ENCODE measurements around the gene MCOLN2. TPM values are rescaled to one million over a fixed set of nuclear protein-coding genes. Genes with fewer than 3 reads are reported as not detected.

The MCOLN2 gene
- total and polyA plus RNA-seq, 2 donors (not counting 1 experiment from before 2014, with no cell fraction given): 23.9 to 25.8 TPM

DNA sequence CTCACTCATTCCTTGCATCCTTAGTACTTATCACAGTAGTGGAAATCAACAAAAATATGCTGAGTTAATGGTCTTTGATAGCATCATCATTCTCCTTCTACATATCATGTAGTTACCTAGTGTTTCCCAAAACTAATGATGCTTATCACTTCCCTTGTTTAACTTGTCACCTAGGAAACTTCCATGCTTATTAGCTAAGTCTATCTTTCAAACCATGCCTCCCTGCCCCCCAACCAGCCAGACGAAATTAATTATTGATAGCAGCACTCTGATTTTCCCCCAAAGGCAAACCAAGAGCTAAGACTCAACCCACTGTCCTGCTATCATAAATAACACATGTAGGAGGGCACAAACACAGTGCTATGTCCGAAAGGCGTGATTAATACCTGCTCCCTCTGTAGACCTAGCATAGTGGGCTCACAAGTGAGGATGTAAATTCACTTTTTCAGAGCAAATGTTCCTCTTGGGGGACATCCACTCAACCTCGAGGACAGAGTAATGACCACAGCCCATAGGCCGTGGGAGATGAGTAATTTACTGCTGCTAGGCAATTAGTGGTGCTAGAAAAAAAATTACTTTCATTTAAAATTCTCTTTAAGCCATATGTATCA lies 78.1 kb downstream of the MCOLN2 start:
- 90% methylated on average over 3 of the region's 5 CpGs for WGBS (ENCODE audit: insufficient coverage)
- CTCF ChIA-PET: interaction anchor here (1.5 kb wide), 1 partner anchor 17 kb away, joined by 4 read pairs; no protein-coding TSS in a partner anchor

DNA sequence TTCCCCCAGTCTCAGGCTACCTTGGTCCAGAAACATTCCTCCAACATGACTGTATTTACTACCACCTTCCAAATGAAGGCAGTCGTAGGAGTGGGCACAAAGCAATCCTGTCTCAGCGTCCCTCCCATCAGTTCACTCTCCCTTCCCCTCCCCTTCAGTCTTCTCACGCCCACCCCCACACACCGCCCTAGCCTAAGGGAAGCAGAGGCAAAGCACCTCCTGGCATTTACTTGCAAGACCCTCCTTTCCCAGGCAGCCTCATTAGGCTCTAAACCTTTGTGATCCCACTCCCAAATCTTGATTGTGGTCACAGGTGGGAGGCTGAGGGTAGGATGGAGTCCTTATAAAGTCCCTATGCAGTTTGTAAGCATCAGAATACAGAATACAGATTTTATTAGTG lies 80.0 kb downstream of the MCOLN2 start:
- H3K36me3 ChIP-seq (replicated peaks in 1 of 2; ENCODE audit: control extremely low read depth in 1 of 2, control insufficient read depth in 1 of 2, extremely low read depth in 1 of 2, insufficient read depth in 2 of 2, low read length in 1 of 2): no peaks in the 10 kb centered on the region
- ATAC-seq (ENCODE audit: low read depth) (no peak), DNase-seq (no peak)
- Mint-ChIP-seq H3K4me1 (no peaks in the 10 kb centered on the region), H3K4me3 (no peak overlapping the region), H3K9me3 (ENCODE audit: insufficient read depth) (no peaks in the 10 kb centered on the region), H3K27ac (no peak overlapping the region), H3K27me3 (peaks cover 19% of the 10 kb centered on the region)
- H3K9ac ChIP-seq (ENCODE audit: low read length): no peak overlapping the region
- H3K27me3 ChIP-seq (replicated peaks in 1 of 4; ENCODE audit: control extremely low read depth in 1 of 4, control insufficient read depth in 3 of 4, insufficient read depth in 4 of 4, low read length in 3 of 4): peaks cover 0 to 3% (median 0%) of the 10 kb centered on the region in 4 experiments
- H3K27ac ChIP-seq (ENCODE audit: low read length in 2 of 2): no peak overlapping the region
- WGBS (ENCODE audit: insufficient coverage): 86% methylated on average over 2 of the region's 4 CpGs
- intact Hi-C loops (cut with micrococcal nuclease): no loop called here
- H3K4me2 ChIP-seq (replicated peaks; ENCODE audit: low read depth, low read length, poor library complexity, severe bottlenecking): no peak overlapping the region
- no peaks in the 10 kb centered on the region for H3K4me1 ChIP-seq (ENCODE audit: control insufficient read depth in 2 of 2, insufficient read depth in 2 of 2, low read length in 2 of 2)
- TF ChIP-seq, protein P1, sequence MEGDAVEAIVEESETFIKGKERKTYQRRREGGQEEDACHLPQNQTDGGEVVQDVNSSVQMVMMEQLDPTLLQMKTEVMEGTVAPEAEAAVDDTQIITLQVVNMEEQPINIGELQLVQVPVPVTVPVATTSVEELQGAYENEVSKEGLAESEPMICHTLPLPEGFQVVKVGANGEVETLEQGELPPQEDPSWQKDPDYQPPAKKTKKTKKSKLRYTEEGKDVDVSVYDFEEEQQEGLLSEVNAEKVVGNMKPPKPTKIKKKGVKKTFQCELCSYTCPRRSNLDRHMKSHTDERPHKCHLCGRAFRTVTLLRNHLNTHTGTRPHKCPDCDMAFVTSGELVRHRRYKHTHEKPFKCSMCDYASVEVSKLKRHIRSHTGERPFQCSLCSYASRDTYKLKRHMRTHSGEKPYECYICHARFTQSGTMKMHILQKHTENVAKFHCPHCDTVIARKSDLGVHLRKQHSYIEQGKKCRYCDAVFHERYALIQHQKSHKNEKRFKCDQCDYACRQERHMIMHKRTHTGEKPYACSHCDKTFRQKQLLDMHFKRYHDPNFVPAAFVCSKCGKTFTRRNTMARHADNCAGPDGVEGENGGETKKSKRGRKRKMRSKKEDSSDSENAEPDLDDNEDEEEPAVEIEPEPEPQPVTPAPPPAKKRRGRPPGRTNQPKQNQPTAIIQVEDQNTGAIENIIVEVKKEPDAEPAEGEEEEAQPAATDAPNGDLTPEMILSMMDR (IDR thresholded peaks at IDR 0.05): no peak
- no peak for TF ChIP-seq EZH2 (IDR thresholded peaks at IDR 0.05; ENCODE audit: borderline replicate concordance, insufficient read depth, low read depth, low read length, poor library complexity, severe bottlenecking)
- no peaks in the 10 kb centered on the region for H3K79me2 ChIP-seq (ENCODE audit: control insufficient read depth, insufficient read depth, low read length)
- no peak overlapping the region for H3K4me3 ChIP-seq (ENCODE audit: control extremely low read depth in 1 of 5, extremely low read depth in 1 of 5, insufficient read depth in 1 of 5, low read depth in 2 of 5, low read length in 4 of 5)
- H3K9me3 ChIP-seq (ENCODE audit: control extremely low read depth in 1 of 3, control insufficient read depth in 2 of 3, insufficient read depth in 1 of 3, low read length in 2 of 3): no peaks in the 10 kb centered on the region
- no peaks in the 10 kb centered on the region for H4K20me1 ChIP-seq (ENCODE audit: control insufficient read depth, insufficient read depth, low read length, poor library complexity, severe bottlenecking)
- ChIA-PET POLR2A (no interaction called here), CTCF (no interaction called here)
- no peak overlapping the region for H2AFZ ChIP-seq (ENCODE audit: insufficient read depth, low read depth, low read length, poor library complexity, severe bottlenecking)

More for the DNA sequence above, 78.1 kb downstream of the MCOLN2 start:
- intact Hi-C loops (cut with micrococcal nuclease): no loop called here
- H3K4me1 ChIP-seq (ENCODE audit: control insufficient read depth in 2 of 2, insufficient read depth in 2 of 2, low read length in 2 of 2): no peaks in the 10 kb centered on the region
- no peaks in the 10 kb centered on the region for H3K9me3 ChIP-seq (ENCODE audit: control extremely low read depth in 1 of 3, control insufficient read depth in 2 of 3, insufficient read depth in 1 of 3, low read length in 2 of 3)
- TF ChIP-seq EZH2 (IDR thresholded peaks at IDR 0.05; ENCODE audit: borderline replicate concordance, insufficient read depth, low read depth, low read length, poor library complexity, severe bottlenecking): no peak
- TF ChIP-seq, protein P1 (IDR thresholded peaks at IDR 0.05): no peak
- H3K9ac ChIP-seq (ENCODE audit: low read length): no peak overlapping the region
- H3K27me3 ChIP-seq (replicated peaks in 1 of 4; ENCODE audit: control extremely low read depth in 1 of 4, control insufficient read depth in 3 of 4, insufficient read depth in 4 of 4, low read length in 3 of 4): peaks cover 0 to 3% (median 0%) of the 10 kb centered on the region in 4 experiments
- no peak overlapping the region for H3K4me2 ChIP-seq (replicated peaks; ENCODE audit: low read depth, low read length, poor library complexity, severe bottlenecking)
- no peaks in the 10 kb centered on the region for H3K36me3 ChIP-seq (replicated peaks in 1 of 2; ENCODE audit: control extremely low read depth in 1 of 2, control insufficient read depth in 1 of 2, extremely low read depth in 1 of 2, insufficient read depth in 2 of 2, low read length in 1 of 2)
- ATAC-seq (ENCODE audit: low read depth): no peak
- no peaks in the 10 kb centered on the region for H3K79me2 ChIP-seq (ENCODE audit: control insufficient read depth, insufficient read depth, low read length)
- DNase-seq: no peak
- Mint-ChIP-seq H3K4me3 (no peak overlapping the region), H3K9me3 (ENCODE audit: insufficient read depth) (no peaks in the 10 kb centered on the region), H3K27me3 (peaks cover 12% of the 10 kb centered on the region), H3K4me1 (no peaks in the 10 kb centered on the region), H3K27ac (no peak overlapping the region)
- H4K20me1 ChIP-seq (ENCODE audit: control insufficient read depth, insufficient read depth, low read length, poor library complexity, severe bottlenecking): no peaks in the 10 kb centered on the region
- H2AFZ ChIP-seq (ENCODE audit: insufficient read depth, low read depth, low read length, poor library complexity, severe bottlenecking): no peak overlapping the region
- H3K27ac ChIP-seq (ENCODE audit: low read length in 2 of 2): no peak overlapping the region
- POLR2A ChIA-PET: no interaction called here
- no peak overlapping the region for H3K4me3 ChIP-seq (ENCODE audit: control extremely low read depth in 1 of 5, extremely low read depth in 1 of 5, insufficient read depth in 1 of 5, low read depth in 2 of 5, low read length in 4 of 5)

All from B cell (primary cell).